Pericardium fibroblast (primary cell): ENCODE data around the gene PPIP5K2. TPM values are rescaled to one million over a fixed set of nuclear protein-coding genes. Genes with fewer than 3 reads are reported as not detected.

Experiments
- total RNA-seq: library from RNA; depleted of rRNA; stranded (reverse); fragments of >200 nt; gene quantifications from 2 replicates; pipeline ENCODE4 v1.2.3, GENCODE V29; 2015

PPIP5K2 gene
- total RNA-seq, result 21.2 and 33.4 TPM in 2 replicates

DNA sequence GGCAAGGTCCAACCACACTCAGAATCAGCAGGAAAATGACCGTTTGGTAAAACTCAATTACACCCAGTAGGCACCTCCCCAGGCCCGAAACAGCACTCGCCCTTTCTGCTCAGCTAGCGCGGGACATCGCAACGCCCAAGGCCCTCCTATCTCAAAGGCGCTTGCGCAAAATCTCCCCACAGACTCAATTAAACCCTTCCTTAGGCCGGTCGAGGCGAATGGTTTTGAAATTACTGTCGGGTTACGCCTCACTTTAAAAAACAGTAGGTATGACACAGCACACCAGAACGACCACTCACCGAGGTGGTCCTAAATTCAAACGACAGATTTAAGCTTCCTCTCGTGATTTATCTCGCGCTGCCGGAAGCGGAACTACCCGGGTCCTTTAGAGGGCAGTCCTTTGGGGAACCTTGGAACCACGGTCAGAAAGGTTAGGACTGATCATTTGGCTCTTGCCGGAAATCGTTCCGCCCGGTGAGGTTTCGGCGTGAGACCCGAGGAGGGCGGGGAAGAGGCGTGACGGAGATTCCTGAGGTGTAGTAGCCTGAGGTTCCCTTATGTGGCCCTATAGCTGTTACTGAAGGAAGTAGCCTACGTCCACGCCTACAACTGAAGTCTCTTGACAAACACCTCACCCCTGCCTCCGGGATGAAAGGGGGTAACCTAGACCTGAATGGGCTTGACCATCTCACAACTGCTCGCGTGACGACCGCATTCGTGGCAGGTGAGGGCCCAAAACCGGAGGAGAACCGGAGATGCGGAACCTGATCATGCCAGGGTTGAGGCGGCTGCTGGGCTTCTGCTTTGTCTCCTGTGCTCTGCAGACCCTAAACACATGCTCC lies at the start of gene PPIP5K2, which contains the start of gene GIN1:
Gene PPIP5K2 (plus strand): TSS at position 537 of the 842 bp plus-strand sequence. CDS start 9,289 bp downstream, outside the sequence.
Gene GIN1 (minus strand): TSS at position 374 of the 842 bp plus-strand sequence. CDS start 11,431 bp downstream, outside the sequence.

GRCh38 chr5:103258368-103258956 lies 138.4 kb downstream of the PPIP5K2 start, which contains the start of gene MACIR:
TSS of gene MACIR (plus strand) at chr5:103258763. CDS start at chr5:103275920, 17,157 bp downstream.

Other genes starting within 250 kb of the PPIP5K2 start
- 1.0 and 2.3 TPM in 2 replicates for gene GIN1, start 163 bp upstream of the PPIP5K2 start, total RNA-seq
- 5.8 and 6.7 TPM in 2 replicates for gene MACIR, start 138.5 kb downstream of the PPIP5K2 start, total RNA-seq